Activated B cell treated with CpG ODN at 0.5 μM for 24 hours (primary cell): Measurements from ENCODE around the gene PCID2. TPM values are rescaled to one million over a fixed set of nuclear protein-coding genes. Genes with fewer than 3 reads are reported as not detected.

Experiments
- ATAC-seq: fragments of 200-7000 bp; cut with Tn5 transposase; one replicate; pipeline ENCODE4 v1.10.0; 2021; ENCODE audit warnings: low read depth, mild to moderate bottlenecking, moderate library complexity
- CTCF ChIA-PET: fragments of 350-600 bp; sonication (Branson Sonifier 250); formaldehyde crosslinking; loops from one replicate; lab custom pipeline; 2021; ENCODE audit warnings: antibody characterized with exemption; lab: Charles Lee
- POLR2A ChIA-PET: fragments of 350-600 bp; sonication (Branson Sonifier 250); formaldehyde crosslinking; loops from one replicate; lab custom pipeline; 2021; ENCODE audit warnings: antibody characterized with exemption; lab: Charles Lee
- DNase-seq: peaks from one replicate; pipeline ENCODE4 v3.0.0; 2022
- H3K27ac Mint-ChIP-seq: one replicate; pipeline ENCODE4 v1.8.0; 2020; ENCODE audit warnings: mixed read lengths
- H3K27me3 Mint-ChIP-seq: one replicate; pipeline ENCODE4 v1.8.0; 2021; ENCODE audit warnings: mixed read lengths
- H3K36me3 Mint-ChIP-seq: one replicate; pipeline ENCODE4 v1.8.0; 2021; ENCODE audit warnings: low read depth, mixed read lengths
- H3K4me1 Mint-ChIP-seq: one replicate; pipeline ENCODE4 v1.8.0; 2021; ENCODE audit warnings: mixed read lengths
- H3K4me3 Mint-ChIP-seq: one replicate; pipeline ENCODE4 v1.8.0; 2020; ENCODE audit warnings: mild to moderate bottlenecking, mixed read lengths
- H3K9me3 Mint-ChIP-seq: one replicate; pipeline ENCODE4 v1.8.0; 2020; ENCODE audit warnings: mixed read lengths
- intact Hi-C: fragments of 100-400 bp; cut with micrococcal nuclease; formaldehyde crosslinking; loops from one replicate; pipeline ENCODE4 v1.15.1; 2024
- total RNA-seq: library from RNA; stranded (reverse); gene quantifications from 2 replicates; pipeline ENCODE4 v1.2.3, GENCODE V29; 2022
- TF ChIP-seq, protein P1 (sequence below): fragments of 200-600 bp; IDR thresholded peaks from one replicate; pipeline ENCODE4 v1.8.0; 2022; ENCODE audit warnings: antibody characterized with exemption, mild to moderate bottlenecking

PCID2 gene
- total RNA-seq, 1 donor from 2014 or later: 43.1 TPM

DNA sequence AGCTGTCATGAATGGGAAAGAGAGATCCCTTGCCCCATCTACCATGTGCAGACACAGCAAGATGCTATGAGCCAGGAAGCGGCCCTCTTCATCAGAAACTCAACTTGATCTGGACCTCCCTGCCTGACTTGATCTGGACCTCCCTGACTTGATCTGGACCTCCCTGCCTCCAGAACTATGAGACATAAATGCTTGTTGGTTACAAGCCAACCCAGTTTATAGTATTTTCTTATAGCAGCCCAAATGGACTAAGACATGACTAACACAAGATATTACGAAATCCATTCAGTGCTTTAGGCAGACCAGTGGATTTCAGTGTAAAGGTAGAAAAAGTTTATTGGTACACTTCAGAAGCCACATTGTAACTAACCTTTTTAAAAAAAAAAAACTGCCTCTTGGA, 15.6 kb downstream of the PCID2 start:
- no peaks in the 10 kb centered on the region for H3K4me1 Mint-ChIP-seq
- ChIA-PET CTCF (no interaction called here), POLR2A (no interaction called here)
- ATAC-seq (no peak), DNase-seq (no peak)
- H3K27me3 Mint-ChIP-seq: no peaks in the 10 kb centered on the region
- no peak overlapping the region for H3K27ac Mint-ChIP-seq
- H3K9me3 Mint-ChIP-seq: no peaks in the 10 kb centered on the region
- intact Hi-C loops: no loop called here
- TF ChIP-seq, protein P1, sequence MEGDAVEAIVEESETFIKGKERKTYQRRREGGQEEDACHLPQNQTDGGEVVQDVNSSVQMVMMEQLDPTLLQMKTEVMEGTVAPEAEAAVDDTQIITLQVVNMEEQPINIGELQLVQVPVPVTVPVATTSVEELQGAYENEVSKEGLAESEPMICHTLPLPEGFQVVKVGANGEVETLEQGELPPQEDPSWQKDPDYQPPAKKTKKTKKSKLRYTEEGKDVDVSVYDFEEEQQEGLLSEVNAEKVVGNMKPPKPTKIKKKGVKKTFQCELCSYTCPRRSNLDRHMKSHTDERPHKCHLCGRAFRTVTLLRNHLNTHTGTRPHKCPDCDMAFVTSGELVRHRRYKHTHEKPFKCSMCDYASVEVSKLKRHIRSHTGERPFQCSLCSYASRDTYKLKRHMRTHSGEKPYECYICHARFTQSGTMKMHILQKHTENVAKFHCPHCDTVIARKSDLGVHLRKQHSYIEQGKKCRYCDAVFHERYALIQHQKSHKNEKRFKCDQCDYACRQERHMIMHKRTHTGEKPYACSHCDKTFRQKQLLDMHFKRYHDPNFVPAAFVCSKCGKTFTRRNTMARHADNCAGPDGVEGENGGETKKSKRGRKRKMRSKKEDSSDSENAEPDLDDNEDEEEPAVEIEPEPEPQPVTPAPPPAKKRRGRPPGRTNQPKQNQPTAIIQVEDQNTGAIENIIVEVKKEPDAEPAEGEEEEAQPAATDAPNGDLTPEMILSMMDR: no peak
- peaks cover 83% of the 10 kb centered on the region for H3K36me3 Mint-ChIP-seq
- H3K4me3 Mint-ChIP-seq: no peak overlapping the region

DNA sequence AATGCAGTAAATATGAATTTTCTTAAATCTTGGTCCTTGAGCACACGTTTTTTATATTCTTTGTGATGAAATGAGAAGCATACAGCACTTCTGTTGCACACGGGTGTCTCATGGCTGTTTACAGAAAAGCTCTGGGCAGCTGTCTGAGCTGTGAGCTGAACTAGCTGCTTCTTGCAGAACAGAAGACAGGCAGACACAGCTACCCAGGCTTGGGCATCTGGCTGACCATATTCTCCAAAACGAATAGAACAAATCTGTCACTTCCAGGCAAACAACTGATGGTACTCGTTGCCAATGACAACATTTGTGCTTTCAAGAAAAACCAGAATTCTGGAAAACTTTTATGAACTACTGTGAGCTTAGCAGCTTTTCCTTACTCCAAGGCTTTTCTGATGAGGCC, 16.2 kb downstream of the PCID2 start:
- CTCF ChIA-PET: no interaction called here
- POLR2A ChIA-PET: no interaction called here
- TF ChIP-seq, protein P1: no peak

DNA sequence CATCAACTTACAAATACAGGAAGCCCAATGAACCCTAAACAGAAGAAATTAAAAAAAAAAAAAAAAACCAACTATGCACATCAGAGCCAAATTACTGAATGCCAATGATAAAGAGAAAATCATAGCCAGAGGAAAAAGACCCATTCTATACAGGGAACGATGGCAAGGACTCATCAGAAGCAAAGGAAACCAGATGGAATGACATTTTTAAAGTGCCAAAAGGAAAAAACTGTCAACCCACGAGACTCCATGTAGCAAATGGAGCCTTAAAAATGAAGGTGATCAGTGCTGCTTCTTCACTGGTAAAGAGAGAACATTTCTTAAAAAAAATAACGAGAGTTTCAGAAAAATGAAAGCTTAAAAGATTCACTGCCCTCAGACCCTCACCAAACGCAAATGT, 18.3 kb downstream of the PCID2 start:
- H3K4me3 Mint-ChIP-seq: no peak overlapping the region
- H3K27me3 Mint-ChIP-seq: no peaks in the 10 kb centered on the region
- ChIA-PET CTCF (no interaction called here), POLR2A (no interaction called here)
- no peak for DNase-seq
- no peak overlapping the region for H3K27ac Mint-ChIP-seq
- ATAC-seq: no peak
- intact Hi-C loops: no loop called here
- H3K4me1 Mint-ChIP-seq: no peaks in the 10 kb centered on the region
- TF ChIP-seq, protein P1: no peak
- peaks cover 79% of the 10 kb centered on the region for H3K36me3 Mint-ChIP-seq
- no peaks in the 10 kb centered on the region for H3K9me3 Mint-ChIP-seq

More for the DNA sequence above, 16.2 kb downstream of the PCID2 start:
- DNase-seq (no peak), ATAC-seq (no peak)
- H3K4me3 Mint-ChIP-seq: no peak overlapping the region
- no peaks in the 10 kb centered on the region for H3K9me3 Mint-ChIP-seq
- no peak overlapping the region for H3K27ac Mint-ChIP-seq
- peaks cover 83% of the 10 kb centered on the region for H3K36me3 Mint-ChIP-seq
- intact Hi-C loops: no loop called here
- H3K27me3 Mint-ChIP-seq: no peaks in the 10 kb centered on the region
- H3K4me1 Mint-ChIP-seq: no peaks in the 10 kb centered on the region

DNA sequence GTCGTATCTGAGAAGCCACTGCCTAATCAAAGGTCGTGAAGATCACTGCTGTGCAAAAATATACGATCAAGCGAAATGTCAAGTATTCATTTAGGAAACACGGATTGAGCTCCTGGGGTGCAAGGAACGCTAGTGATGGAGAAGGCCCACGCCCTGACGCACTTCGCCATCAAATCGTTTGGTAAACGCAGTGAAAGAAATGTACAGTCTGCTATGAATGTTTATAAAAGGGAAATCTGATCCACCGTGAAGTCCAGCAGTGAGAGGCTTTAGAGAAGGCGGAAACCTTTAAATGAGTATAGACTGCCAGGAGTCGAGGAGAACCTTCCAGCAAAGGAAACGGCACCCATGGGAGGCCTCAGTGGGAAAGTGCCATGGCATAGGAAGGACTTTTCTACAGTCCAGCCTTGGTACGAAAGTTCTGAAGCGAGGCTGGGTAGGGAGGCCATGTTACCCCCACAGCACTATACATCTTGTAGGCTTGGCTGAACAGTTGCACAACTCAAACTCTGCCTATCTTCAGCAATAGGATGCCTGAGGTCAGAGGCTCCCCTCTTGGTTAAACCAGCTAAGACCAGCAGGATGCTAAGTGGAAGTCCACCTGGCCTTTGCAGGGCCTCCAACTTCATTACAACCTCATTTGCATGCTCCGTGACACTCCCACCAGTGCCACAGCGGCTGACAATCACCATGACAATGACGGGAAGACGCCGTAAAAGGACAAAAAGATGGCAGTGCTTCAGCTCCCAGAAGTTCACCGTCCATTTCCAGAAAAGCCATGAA, 20.4 kb downstream of the PCID2 start:
- no peak overlapping the region for H3K27ac Mint-ChIP-seq

DNA sequence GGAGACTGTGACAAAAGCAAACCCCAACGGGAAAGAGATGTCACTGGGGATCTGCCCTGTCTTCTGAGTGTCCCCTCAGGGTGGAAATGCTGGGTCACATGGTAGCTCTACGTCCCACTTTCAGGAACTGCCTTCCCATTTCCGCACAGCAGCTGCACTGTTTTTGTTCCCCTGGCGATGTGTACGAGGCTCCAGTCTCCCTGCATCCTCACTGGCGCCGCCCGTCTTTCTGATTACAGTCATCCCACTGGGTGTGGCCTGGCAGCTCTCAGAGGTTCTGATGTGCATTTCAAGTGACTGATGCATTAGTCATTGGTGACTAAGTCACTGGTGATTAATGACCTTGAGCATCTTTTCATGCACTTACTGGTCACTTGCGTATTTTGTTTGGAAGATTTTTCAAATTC, 21.2 kb downstream of the PCID2 start:
- Mint-ChIP-seq H3K4me1 (peaks cover 3% of the 10 kb centered on the region), H3K27me3 (no peaks in the 10 kb centered on the region), H3K36me3 (peaks cover 74% of the 10 kb centered on the region), H3K4me3 (no peak overlapping the region), H3K9me3 (no peaks in the 10 kb centered on the region), H3K27ac (no peak overlapping the region)
- DNase-seq (no peak), ATAC-seq (no peak)
- POLR2A ChIA-PET: no interaction called here
- CTCF ChIA-PET: no interaction called here
- intact Hi-C loops: no loop called here
- TF ChIP-seq, protein P1: no peak

More for the DNA sequence above, 20.4 kb downstream of the PCID2 start:
- peaks cover 77% of the 10 kb centered on the region for H3K36me3 Mint-ChIP-seq
- DNase-seq: no peak
- intact Hi-C loops: no loop called here
- H3K27me3 Mint-ChIP-seq: no peaks in the 10 kb centered on the region
- ChIA-PET POLR2A (no interaction called here), CTCF (no interaction called here)
- H3K4me3 Mint-ChIP-seq: no peak overlapping the region
- no peaks in the 10 kb centered on the region for H3K9me3 Mint-ChIP-seq
- H3K4me1 Mint-ChIP-seq: peaks cover 3% of the 10 kb centered on the region
- no peak for ATAC-seq
- TF ChIP-seq, protein P1: no peak
